Measurements from ENCODE around the gene CFAP61.

DNA sequence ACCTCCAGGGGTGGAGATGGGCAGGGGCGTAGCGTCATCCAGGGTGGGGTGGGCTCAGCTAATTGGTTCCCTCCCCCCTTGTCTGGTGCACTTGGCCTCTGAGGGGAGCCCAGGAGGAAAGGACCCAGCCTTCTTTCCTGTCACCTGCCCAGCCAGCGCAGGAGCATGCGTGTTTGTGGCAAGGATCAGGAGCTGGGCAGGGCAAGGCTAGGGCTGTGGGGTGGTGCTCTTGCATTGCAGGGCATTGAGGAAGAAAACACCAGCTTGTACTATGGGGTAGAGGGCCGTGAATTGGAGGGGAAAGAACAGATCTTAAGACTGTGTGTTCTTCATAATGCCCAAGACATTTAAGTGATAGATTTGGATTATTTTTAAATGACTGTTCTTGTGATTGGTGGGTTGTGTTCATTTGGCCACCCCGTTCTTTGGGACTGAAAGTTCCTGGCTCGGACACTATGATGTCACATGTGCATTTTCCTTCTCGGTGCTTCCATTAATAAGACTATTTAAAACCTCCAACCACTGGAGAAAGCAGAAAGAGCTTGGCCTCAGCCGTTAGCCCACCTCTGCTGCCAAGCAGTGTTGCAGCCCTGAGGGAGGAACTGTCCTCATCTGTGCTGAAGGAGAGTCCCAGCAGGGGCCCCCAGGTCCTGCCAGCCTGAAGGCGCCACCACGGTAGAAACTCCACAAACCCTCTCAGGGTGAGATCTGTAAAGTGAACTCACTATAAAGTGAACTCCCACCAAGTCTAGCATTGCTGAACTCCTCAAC is 179.4 kb downstream of the CFAP61 start:
- TF ChIP-seq POLR2AphosphoS5 (IDR thresholded peaks at IDR 0.05), result no peak
- TF ChIP-seq POLR2A (IDR thresholded peaks at IDR 0.05), result no peak
- TF ChIP-seq, protein P1, sequence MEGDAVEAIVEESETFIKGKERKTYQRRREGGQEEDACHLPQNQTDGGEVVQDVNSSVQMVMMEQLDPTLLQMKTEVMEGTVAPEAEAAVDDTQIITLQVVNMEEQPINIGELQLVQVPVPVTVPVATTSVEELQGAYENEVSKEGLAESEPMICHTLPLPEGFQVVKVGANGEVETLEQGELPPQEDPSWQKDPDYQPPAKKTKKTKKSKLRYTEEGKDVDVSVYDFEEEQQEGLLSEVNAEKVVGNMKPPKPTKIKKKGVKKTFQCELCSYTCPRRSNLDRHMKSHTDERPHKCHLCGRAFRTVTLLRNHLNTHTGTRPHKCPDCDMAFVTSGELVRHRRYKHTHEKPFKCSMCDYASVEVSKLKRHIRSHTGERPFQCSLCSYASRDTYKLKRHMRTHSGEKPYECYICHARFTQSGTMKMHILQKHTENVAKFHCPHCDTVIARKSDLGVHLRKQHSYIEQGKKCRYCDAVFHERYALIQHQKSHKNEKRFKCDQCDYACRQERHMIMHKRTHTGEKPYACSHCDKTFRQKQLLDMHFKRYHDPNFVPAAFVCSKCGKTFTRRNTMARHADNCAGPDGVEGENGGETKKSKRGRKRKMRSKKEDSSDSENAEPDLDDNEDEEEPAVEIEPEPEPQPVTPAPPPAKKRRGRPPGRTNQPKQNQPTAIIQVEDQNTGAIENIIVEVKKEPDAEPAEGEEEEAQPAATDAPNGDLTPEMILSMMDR (IDR thresholded peaks at IDR 0.05 in 8 of 11, conservative IDR thresholded peaks at IDR 0.05 in 3 of 11), result no peak
